Stimulated activated CD4-positive, alpha-beta T cell treated with anti-CD3 and anti-CD28 coated beads, Interleukin-2, amount 100 ng/mL, for 48 hours (primary cell): ENCODE results near the gene GSTT2B.
"Not testable (repeated sequence)": the region's sequence is repeated elsewhere in the genome, so short reads cannot be mapped to it uniquely, and the experiment has no call there.

Source experiments
- DNase-seq, 2 donors: peaks; one replicate each; pipeline ENCODE4 v3.0.0-alpha.2; 2020

The GSTT2B gene

DNA sequence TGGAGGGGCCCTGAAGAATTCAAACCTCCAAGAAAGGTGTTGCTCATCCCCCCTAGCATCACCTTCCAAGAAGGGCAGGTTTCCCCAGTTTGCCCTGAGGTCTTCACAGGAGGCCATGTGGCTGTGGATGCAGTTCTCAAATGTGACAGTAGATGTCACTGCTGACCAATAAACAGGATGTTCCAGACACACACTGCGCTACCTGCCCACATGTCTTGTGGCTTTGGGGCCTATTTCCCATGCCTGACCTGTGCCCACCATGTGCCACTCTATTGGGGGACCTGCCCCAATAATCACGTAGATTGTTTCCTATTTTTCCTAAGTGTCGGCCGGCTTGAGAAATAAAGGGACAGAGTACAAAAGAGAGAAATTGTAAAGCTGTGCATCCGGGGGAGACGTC is 23.4 kb upstream of the GSTT2B start:
- peak in 1 of 2 donors; percentile 84 for DNase-seq

DNA sequence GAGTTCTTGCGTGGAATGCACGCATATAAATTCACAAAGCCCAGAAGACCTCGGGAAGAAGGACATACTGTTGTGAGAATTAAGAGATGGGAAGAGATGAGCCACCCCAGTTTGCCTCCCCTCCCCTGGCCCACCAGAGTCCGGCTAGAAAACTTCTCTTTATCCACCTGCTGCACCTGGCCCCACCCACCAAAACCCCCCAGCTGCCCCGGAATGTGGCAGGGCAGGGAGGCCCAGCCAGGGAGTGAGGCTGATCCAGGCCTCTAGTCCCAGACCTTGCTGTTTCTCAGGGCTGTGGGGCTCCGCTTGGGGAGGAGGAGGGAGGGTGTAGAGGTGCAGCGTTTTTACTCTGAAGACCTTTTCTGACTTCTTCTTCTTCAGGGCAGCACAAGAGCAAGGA is 19.6 kb upstream of the GSTT2B start:
- not testable (repeated sequence) for DNase-seq

- DNase-seq: not testable (repeated sequence)
Observed at GRCh38 chr22:23979557-23980240, 18.7 kb upstream of the GSTT2B start, which contains the start of gene GSTT2. Gene GSTT2 (plus strand): TSS chr22:23980134.

DNA sequence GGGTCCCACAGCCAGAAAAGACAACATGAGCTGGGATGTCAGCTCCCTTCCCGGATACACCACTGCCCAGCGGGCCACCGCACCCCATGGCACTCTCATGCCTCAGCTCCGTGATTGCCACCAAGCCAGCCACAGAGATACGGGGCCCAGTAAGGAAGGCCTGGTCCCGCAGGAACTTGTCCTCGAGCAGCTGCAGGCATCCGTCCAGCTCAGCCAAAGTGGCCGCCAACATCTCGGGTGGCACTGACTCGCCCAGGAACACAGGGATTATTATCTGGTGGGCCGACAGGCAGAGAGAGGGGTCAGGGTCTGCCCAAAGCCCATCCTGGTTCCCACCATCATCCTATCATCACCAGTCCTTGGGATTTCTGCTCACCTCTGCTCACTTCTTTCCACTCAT is 16.3 kb upstream of the GSTT2B start:
- DNase-seq: not testable (repeated sequence)

DNA sequence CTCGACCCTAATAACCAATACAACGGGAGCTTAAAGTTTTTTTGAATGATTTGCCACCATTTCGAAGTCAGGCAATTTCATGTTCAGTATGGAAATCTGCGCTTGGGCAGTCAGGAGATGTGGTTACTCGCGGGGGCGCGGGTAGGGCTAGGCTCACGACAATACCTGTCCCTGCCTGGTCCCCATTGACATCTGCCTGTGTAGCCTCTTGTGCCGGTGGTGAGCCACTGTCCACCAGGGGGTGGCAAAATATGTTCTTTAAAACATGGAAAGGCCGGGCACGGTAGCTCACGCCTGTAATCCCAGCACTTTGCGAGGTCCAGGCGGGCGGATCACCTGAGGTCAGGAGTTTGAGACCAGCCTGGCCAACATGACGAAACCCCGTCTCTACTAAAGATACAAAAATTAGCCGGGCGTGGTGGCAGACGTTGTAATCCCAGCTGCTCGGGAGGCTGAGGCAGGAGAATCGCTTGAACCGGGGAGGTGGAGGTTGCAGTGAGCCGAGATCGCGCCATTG is 13.9 kb upstream of the GSTT2B start:
- not testable (repeated sequence) for DNase-seq

GRCh38 chr22:23974345-23974744 is 13.3 kb upstream of the GSTT2B start, which contains the start of gene DDT:
Gene DDT (minus strand): TSS chr22:23974441. CDS start chr22:23974414, 27 bp downstream.
- not testable (repeated sequence) for DNase-seq

DNA sequence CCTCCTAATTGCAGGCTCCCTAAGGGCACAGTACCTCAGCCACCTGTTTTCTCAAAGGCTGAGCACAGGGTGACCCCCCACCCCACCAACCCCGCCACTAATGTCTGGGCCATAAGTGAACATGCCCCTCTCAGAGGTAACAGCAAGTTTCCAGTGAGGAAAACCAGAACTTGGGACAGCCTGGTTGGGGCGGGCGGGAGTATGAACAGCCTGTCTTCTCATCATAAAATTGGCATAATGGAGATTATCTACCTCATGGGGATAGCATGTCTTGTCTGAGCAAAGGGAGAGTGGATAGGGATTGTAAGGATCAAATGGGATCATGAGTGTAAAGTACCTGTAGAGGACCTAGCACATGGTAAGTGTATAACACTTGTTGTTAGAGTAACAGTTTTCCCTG is 10.9 kb upstream of the GSTT2B start:
- not testable (repeated sequence) for DNase-seq

- no peak for DNase-seq
Observed at GRCh38 chr22:23970816-23971486, 10.0 kb upstream of the GSTT2B start.

GRCh38 chr22:23970201-23970641 is 9.2 kb upstream of the GSTT2B start:
- DNase-seq: no peak

- DNase-seq: no peak
Observed at GRCh38 chr22:23969071-23969470, 8.1 kb upstream of the GSTT2B start.

DNA sequence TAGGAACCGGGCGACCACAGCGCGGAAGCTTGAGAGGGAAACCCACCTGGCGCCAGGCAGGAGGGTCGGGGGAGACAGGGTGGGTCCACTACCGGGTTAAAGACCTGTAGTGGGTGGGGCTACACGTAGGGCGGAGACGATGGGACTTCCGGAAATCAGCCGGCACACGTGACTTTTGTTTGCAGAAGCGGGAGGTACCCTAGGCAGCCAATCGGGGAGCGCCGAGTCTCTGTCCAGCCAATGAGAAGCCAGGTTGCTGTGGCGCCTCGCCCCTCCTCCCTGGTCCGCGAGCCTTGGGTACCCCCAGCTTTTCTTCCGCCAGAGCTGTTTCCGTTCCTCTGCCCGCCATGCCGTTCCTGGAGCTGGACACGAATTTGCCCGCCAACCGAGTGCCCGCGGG is 5.6 kb upstream of the GSTT2B start, which contains the start of gene DDTL:
DDTL (plus strand) TSS at position 321 of the 400 bp plus-strand sequence; CDS start at position 348, 27 bp downstream.
- DNase-seq: not testable (repeated sequence)

GRCh38 chr22:23966094-23966493 is 5.1 kb upstream of the GSTT2B start:
- not testable (repeated sequence) for DNase-seq

GRCh38 chr22:23956301-23956900 is 4.6 kb downstream of the GSTT2B start:
- peak; percentile 76 to 85 for DNase-seq

GRCh38 chr22:23955886-23956285 is 5.1 kb downstream of the GSTT2B start:
- DNase-seq: not testable (repeated sequence)

- DNase-seq: not testable (repeated sequence)
Observed at GRCh38 chr22:23954991-23955305, 6.0 kb downstream of the GSTT2B start.

GRCh38 chr22:23954193-23954990 is 6.6 kb downstream of the GSTT2B start:
- not testable (repeated sequence) for DNase-seq

- not testable (repeated sequence) for DNase-seq
Observed at GRCh38 chr22:23953485-23953884, 7.5 kb downstream of the GSTT2B start.

- not testable (repeated sequence) for DNase-seq
Observed at GRCh38 chr22:23952794-23953405, 8.1 kb downstream of the GSTT2B start.

DNA sequence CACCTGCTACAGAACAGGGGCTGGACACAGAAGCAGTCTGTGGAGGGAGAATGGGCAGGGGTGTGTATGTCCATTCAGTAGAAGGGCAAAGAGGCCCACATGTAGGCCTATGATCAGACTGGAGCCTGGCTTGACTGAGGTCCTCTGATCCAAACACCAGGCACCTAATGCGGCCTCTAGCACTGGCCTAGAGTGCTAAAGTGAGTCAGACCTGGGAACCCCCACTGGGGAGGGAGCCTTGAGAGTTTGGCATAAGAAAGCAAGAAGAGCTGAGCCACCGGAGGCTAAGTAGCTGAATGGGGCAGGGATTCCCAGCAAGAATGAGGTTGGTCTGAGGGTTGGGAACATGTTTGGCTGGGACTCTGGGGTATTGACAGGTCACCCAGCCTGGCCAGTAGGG is 9.6 kb downstream of the GSTT2B start:
- DNase-seq: not testable (repeated sequence)

DNA sequence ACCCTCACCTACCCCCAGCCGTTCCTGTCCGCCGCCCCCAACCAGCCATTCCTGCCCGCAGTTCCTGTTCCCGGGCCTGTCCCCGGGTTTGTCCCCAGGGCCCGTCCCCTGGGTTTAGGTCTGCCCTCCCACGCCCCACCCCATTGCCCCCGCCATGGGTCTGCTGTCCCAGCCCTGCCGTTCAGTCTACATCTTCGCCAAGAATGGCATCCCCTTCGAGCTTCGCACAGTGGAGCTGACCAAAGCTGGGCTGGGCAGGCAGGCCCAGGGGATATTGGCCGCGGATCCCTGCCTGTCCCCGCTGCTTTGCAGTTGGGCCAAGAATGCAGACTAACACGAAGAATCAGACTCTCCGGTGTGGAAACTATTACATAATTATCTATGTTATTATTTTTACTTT is 11.2 kb downstream of the GSTT2B start:
- not testable (repeated sequence) for DNase-seq

DNA sequence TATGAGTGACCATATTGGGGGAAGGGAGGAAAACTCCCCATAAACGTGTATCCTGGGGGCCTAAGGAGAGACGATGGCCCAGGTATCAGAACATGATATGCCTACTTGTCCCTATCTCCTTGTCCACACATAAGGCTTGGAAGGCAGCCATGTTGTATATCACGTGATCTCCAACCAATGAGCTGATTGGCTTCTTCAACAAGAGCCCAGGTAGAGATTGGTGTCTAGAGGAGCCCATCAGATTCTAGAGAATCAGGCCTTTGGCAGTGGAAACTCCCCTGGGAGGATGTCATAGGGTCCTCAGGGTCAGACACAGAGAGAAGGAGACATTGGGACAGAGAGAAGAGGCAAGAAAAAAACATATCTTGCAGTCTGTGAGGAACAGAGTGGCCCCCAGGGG is 13.6 kb downstream of the GSTT2B start:
- DNase-seq: not testable (repeated sequence)

GRCh38 chr22:23940166-23940565 is 20.8 kb downstream of the GSTT2B start:
- not testable (repeated sequence) for DNase-seq
